Measurements from ENCODE around the gene RAP1GAP2. TPM values are rescaled to one million over a fixed set of nuclear protein-coding genes. Genes with fewer than 3 reads are reported as not detected.
"Not testable (repeated sequence)": the region's sequence is repeated elsewhere in the genome, so short reads cannot be mapped to it uniquely, and the experiment has no call there.

RAP1GAP2 gene
- total RNA-seq, 2 donors from 2014 or later = 28.9 to 48.3 TPM

DNA sequence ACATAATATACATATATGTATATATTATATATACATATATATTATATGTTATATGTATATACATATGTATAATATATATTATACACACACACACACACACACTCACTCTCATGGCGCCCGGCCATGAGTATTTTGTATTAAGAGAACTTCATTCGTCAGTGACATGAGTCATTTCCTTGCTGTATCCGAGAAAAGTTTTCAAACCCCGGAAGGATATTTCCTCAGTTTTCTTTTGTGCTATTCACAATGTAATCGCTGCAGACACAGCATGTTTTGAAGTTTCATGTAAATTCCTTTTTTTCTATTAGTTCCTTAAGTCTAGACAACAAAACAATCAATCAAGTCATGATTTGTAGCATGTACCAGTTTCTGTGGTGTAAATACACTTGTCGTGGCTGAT, 233.9 kb downstream of the RAP1GAP2 start:
- H3K4me1 ChIP-seq (replicated peaks) = no peaks in the 10 kb centered on the region
- no peaks in the 10 kb centered on the region for H3K9me3 ChIP-seq
- H3K4me3 ChIP-seq = no peak overlapping the region
- no peaks in the 10 kb centered on the region for H3K27me3 ChIP-seq (replicated peaks; ENCODE audit: insufficient read depth)
- no peak for DNase-seq (ENCODE audit: low spot score)
- 77% methylated on average over 7 of the region's 7 CpGs for WGBS
- H3K27ac ChIP-seq = no peak overlapping the region
- H3K36me3 ChIP-seq = peaks cover 0 to 3% of the 10 kb centered on the region in 2 donors
- TF ChIP-seq POLR2A (IDR thresholded peaks at IDR 0.05) = no peak
- TF ChIP-seq CTCF (IDR thresholded peaks at IDR 0.05) = no peak
- TF ChIP-seq POLR2AphosphoS5 (IDR thresholded peaks at IDR 0.05) = no peak
- intact Hi-C loops (cut with DNase I) = no loop called here

GRCh38 chr17:3030852-3031470, 234.7 kb downstream of the RAP1GAP2 start:
- intact Hi-C loops (cut with DNase I); H3K4me3 ChIP-seq; H3K4me1 ChIP-seq (replicated peaks); H3K36me3 ChIP-seq; H3K27ac ChIP-seq; H3K27me3 ChIP-seq (replicated peaks; ENCODE audit: insufficient read depth); H3K9me3 ChIP-seq; DNase-seq (ENCODE audit: low spot score): not testable (repeated sequence)
- 77% methylated on average over 14 of the region's 14 CpGs for WGBS

GRCh38 chr17:3032258-3033247, 236.3 kb downstream of the RAP1GAP2 start:
- peaks cover 0 to 3% of the 10 kb centered on the region in 2 donors for H3K36me3 ChIP-seq
- no peak for TF ChIP-seq POLR2AphosphoS5 (IDR thresholded peaks at IDR 0.05)
- no peak for TF ChIP-seq CTCF (IDR thresholded peaks at IDR 0.05)
- TF ChIP-seq POLR2A (IDR thresholded peaks at IDR 0.05) = no peak
- intact Hi-C loops (cut with DNase I) = no loop called here
- H3K9me3 ChIP-seq = no peaks in the 10 kb centered on the region
- no peaks in the 10 kb centered on the region for H3K27me3 ChIP-seq (replicated peaks; ENCODE audit: insufficient read depth)
- H3K27ac ChIP-seq = no peak overlapping the region
- no peak for DNase-seq (ENCODE audit: low spot score)
- H3K4me3 ChIP-seq = no peak overlapping the region
- 85% methylated on average over 27 of the region's 27 CpGs for WGBS
- H3K4me1 ChIP-seq (replicated peaks) = no peaks in the 10 kb centered on the region

DNA sequence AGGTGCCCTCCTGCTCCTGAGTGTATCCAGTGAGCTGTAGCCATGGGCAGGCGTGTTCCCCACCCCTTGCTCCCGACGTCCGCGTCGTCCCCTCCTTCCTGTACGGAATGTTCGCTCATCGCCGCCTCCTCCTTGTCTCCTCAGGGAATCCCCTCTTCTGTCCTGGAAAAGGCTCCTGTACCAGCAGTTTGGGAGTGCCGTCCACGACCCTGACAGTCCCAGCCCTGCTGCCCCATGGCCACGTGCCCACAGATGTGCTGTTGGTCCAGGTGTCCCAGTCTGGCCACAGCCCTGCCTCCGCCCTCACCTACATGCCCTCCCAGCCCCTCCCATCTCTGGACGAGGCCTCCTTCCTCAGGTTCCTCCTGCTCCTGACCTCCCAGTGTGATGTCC, 237.0 kb downstream of the RAP1GAP2 start:
- intact Hi-C loops (cut with DNase I) = no loop called here
- no peak for DNase-seq (ENCODE audit: low spot score)
- TF ChIP-seq POLR2A (IDR thresholded peaks at IDR 0.05) (no peak), CTCF (IDR thresholded peaks at IDR 0.05) (no peak)
- H3K27ac ChIP-seq = no peak overlapping the region
- H3K36me3 ChIP-seq = peaks cover 0 to 3% of the 10 kb centered on the region in 2 donors
- no peak overlapping the region for H3K4me3 ChIP-seq
- H3K9me3 ChIP-seq = no peaks in the 10 kb centered on the region
- 81% methylated on average over 15 of the region's 15 CpGs for WGBS
- no peaks in the 10 kb centered on the region for H3K4me1 ChIP-seq (replicated peaks)
- H3K27me3 ChIP-seq (replicated peaks; ENCODE audit: insufficient read depth) = no peaks in the 10 kb centered on the region

GRCh38 chr17:3033741-3034577, 237.7 kb downstream of the RAP1GAP2 start:
- no peak for DNase-seq (ENCODE audit: low spot score)
- WGBS = 75% methylated on average over 22 of the region's 26 CpGs
- Histone ChIP-seq H3K27ac (no peak overlapping the region), H3K9me3 (no peaks in the 10 kb centered on the region), H3K36me3 (peaks cover 0 to 3% of the 10 kb centered on the region in 2 donors), H3K4me3 (no peak overlapping the region), H3K4me1 (replicated peaks) (no peaks in the 10 kb centered on the region), H3K27me3 (replicated peaks; ENCODE audit: insufficient read depth) (no peaks in the 10 kb centered on the region)
- intact Hi-C loops (cut with DNase I) = no loop called here
- no peak for TF ChIP-seq POLR2A (IDR thresholded peaks at IDR 0.05)
- no peak for TF ChIP-seq CTCF (IDR thresholded peaks at IDR 0.05)
- no peak for TF ChIP-seq POLR2AphosphoS5 (IDR thresholded peaks at IDR 0.05)
